ENCODE measurements around the gene VAV2.

VAV2 gene

DNA sequence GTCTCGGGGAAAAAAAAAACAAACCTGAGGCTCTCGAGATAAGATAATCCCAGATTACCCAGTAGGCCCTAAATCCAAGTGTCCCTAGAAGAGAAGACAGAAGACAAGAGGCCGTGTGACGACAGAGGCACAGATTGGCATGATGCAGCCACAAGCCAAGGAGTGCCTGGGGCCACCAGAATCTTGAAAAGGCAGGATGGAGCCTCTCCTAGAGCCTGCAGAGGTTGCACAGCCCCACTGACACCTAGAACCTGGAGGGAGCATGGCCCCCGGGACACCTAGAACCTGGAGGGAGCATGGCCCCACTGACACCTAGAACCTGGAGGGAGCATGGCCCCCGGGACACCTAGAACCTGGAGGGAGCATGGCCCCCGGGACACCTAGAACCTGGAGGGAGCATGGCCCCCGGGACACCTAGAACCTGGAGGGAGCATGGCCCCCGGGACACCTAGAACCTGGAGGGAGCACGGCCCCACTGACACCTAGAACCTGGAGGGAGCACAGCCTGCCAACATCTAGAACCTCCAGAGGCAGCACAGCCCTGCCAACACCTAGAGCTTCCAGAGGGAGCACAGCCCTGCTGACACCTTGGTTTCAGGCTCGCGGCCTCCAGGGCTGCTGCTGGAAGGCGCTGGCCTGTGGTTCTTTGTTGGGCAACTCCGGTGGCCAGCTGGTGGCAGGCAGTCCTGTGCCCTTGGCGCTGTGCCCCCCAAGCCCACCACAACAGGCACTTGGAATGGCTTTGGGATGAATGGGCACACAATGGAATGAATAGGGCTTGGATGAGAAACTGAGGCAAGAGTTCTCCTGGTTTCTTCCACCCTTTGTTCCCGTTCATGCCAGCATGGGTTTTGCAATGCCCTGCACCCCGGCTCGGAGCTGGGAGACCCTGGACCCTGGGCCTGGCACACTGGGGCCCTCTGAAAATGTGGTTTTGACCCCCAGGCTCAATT lies 39.2 kb downstream of the VAV2 start:
- DNase-seq (ENCODE audit: low read depth in 2 of 2): no peak

DNA sequence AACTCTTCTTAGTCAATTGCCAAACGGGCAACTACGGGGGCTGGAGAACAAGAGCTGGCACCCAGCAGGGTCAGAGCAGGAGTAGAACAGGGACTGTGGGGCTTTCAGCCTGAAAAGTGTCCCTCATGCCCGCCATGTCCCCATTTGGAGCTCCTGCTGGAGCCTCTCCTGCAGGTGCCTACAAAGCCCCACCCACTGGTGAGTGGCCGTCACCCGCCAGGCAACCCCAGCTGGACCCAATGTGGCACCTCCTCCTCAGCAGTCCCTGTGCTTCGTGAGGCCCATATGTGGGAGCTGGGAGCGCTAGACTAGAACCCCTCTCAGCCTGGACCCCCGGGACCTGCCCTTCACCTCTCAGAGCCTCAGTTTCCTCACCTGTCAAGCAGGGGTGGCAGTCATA lies 40.9 kb downstream of the VAV2 start:
- no peak for DNase-seq (ENCODE audit: low read depth in 2 of 2)

DNA sequence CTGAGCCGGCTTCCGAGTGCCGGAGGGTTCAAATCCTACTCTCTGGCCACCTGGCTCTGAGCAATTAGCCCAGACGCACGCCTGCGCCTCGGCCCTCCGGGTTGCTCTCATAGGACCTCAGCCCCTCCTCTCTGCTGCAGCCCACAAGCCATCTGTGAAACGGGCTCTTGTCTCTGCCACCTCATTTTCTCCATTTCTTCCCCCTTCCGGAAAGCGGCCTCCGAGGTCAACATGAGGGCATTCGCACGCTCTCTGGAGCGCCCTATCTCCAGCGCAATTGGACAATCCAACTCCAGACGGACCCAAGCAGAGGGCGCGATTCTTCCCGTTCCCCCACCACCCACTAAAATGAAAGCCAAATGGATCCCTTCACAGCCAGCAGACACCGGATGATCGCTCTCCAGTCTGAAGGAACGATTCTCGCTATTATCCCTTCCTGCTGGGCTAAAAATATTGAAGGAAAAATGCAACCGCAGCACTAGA lies 41.5 kb downstream of the VAV2 start:
- no peak for DNase-seq (ENCODE audit: low read depth in 2 of 2)

DNA sequence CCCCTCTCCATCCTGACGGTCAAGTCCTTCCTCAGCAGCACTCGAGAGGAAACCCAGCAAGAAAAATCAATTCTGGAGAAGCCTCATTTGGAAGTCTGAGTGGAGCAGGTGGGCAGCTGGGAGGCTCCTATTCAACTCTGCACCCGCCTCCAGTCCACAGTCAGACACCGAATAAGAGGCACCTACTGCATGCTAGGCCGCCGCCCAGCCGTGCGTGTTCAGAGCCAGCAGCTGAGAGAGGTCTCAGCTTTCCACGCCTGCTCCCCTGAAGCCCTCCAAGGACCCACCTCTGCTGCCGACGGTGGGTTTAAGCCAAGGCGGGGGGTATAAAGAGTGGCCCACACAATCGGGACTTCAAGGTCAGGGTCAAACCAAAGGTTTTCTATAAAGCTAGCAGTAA lies 41.9 kb downstream of the VAV2 start:
- no peak for DNase-seq (ENCODE audit: low read depth in 2 of 2)

DNA sequence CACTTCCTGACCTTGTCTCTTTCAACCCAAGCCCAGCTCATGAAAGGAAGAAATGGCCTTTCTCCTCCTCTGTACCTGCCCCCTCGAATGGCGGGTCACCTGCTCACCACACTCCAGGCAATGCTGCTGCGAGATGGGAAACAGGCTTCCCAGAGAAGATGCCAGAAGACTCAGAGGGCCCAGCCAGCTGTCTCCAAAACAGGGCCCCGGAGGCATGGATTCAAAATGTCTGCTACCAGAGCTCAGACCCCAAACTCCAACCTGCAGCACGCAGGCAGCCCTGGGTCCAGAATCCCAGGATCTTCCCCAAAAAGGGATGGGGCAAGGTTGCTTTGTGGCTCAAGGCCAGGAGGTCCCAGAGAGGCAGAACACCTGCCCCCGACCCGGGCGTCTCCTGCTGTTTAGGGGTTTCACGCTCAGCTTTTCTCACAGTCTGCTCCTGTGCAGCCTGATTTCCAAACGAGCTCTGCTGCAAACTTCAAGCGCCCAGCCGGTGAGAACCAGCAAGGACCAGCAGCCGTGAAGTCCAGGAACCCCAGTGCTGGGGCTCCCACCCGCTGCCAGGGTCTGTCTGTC lies 42.5 kb downstream of the VAV2 start:
- DNase-seq (ENCODE audit: low read depth in 2 of 2): no peak

DNA sequence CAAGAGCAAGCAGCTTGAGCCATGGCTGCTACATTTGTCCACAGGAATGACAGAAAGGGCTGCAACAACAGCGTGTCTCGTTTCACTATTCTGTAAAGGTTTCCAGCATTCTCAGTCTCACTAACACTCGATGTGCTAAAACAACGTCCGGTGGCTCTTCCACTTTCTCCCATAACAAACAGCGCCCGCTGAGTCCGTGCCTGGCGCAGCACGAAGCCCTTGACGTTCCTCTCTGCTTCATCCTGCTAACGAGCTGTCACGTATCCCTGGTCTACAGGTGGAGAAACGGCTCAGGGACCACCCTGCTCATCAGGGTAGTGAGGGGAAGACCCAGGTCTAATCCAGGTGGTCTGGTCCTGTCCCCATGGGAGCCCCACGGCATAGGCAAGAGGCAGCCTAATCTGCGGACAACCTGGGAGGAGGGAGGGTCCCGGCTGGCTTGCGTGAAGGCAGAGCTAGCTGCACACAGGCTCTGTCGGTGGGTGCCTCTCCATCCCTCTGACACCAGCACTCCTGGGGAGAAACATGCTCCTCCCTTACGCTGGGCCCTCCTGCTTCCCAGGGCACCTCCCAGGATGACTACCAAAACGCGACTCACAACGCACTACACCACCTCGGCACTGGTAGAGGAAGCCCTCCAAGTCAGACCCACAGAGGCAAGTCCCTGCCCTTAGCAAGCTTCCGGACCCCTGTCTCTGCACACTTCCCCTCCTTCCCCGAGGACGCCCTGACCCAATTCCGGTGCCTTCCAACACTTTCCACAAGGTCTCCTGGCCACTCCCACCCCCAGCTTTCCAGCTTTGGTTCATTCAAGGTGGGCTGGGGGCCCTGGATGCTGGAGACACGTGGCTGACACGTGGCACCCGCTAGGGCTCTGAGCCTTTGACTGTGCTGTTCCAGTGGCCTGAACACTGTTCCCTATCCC lies 43.3 kb downstream of the VAV2 start:
- DNase-seq (ENCODE audit: low read depth in 2 of 2): no peak

DNA sequence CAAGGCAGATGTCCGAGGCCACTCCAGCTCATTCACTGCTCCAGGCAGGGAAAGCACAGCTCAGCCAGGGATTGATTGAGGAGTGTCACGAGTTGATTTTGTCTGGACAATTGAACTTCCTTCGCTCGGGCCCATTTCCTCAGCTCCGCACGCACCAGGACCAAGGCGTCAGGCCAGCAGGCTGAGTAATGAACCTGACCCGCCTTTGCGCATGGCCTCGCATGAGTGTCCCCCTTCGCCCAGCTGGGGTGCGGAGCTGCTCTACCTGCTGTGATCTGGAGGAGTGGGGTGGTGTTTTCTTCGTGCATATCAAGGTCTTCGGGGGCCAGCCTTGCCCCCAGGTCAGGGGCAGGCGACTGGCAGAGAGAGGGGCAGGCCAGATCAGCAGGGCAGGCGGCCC lies 44.0 kb downstream of the VAV2 start:
- no peak for DNase-seq (ENCODE audit: low read depth in 2 of 2)

DNA sequence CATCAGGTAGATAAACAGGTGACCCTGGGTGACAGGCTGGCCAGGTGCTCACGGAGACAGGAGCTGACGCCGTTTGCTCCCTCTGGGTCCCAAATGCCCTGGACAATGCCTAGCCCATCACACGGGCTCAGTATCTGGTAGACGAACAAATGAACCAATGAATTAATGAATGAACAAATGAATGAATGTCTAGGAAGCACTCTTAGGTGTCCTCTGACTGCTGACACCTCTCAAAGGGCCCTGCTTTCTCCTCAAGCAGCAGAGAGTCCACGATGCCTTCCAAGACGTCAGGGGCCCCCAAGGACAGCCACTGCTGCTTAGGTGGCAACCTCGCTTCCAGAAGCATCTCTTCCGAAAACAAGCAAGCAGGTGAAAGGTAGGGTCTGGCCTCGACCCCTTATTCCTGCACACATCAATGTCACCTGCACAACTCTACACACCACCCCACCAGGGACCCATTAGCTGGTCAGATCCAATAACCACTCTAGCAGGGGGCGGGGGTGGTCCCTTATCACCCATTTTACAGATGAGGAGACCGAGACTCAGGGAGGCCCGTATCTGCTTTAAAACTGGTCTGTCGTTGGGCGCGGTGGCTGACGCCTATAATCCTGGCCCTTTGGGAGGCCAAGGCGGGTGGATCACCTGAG lies 45.2 kb downstream of the VAV2 start:
- no peak for DNase-seq (ENCODE audit: low read depth in 2 of 2)

DNA sequence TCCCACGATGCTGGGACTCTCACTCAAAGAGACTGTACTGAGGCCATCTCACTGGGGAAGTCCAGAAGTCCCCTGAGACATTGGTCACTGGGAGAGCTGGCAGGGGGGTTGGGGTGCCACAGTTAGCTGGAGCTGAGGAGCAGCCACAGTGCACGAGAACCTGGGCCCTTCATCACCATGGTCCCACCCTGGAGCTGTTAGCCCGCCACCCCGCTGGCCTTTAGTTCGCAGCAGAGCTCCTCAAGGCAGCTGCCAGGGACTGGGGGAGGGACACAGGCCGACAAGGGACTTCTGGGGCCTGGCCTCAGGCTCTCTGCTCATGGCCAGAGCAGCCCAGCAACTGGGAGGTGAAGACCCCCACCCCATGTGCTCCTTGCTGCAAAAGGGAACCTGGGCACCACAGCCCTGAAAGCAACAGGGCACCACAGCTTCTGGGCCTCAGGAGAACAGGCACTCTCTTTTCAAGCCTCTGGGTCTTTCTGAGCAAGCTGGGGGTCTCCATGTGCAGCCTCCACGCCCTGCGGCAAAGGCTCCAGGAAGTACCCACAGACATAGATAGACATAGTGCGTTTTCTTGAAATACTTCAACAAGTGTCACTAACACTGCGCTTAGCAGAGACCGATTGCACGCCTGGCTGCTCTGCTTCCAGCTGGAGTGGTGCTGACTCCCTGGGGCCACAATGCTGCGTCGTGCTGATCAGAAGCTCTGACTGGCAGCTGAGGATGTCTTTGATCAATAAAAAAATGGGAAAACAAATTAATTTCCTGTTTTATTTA lies 46.0 kb downstream of the VAV2 start:
- DNase-seq (ENCODE audit: low read depth in 2 of 2): no peak

DNA sequence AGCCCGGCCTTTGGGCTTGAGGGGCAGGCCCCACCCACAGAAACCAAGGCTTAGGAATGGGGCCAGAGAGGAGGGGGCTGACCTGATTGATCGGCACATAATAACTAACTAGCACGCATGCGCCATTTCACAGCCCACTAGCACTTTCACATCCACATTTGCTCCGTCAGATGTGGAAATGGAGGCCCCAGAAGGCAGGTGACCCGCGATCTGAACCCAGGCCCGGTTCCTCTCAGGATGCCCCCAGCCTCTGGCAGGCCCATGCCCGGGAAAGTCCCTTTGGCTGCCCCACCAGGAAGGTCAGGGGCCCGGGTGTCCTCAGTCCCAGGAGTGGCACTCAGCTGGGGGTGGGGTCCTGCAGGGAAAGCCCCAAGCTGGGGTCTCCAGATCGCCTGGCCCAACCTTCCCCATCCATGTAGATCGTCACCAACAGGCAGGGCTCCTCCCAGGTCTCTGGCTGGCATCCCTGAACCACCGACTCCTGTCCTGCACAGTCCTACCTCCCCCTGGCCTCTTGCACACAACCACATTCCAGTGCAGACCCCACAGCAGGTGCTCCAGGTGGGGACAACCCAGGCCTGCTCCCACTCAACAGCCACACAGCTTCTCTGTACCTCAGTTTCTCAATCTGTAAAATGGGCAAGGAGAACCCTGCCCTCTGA lies 46.7 kb downstream of the VAV2 start:
- DNase-seq (ENCODE audit: low read depth in 2 of 2): no peak

DNA sequence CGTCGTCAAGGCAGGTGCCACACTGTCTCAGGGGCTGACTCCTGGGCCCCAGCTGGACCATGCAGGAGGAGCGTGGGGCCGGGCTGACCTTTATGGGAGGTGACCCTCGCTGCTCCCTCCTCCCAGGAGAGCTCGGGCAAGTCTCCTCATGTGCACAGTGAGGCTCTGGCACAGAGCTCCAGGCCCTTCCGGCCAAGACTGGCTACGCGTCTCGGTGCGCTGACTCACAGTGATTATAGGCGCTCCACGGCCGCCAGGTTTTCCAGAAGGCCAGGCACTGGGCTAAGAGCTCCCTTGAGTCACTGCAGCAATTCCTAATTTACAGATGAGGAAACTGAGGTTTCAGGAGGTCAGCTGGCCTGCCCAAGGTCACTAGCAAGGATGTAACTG lies 47.4 kb downstream of the VAV2 start:
- DNase-seq (ENCODE audit: low read depth in 2 of 2): no peak

DNA sequence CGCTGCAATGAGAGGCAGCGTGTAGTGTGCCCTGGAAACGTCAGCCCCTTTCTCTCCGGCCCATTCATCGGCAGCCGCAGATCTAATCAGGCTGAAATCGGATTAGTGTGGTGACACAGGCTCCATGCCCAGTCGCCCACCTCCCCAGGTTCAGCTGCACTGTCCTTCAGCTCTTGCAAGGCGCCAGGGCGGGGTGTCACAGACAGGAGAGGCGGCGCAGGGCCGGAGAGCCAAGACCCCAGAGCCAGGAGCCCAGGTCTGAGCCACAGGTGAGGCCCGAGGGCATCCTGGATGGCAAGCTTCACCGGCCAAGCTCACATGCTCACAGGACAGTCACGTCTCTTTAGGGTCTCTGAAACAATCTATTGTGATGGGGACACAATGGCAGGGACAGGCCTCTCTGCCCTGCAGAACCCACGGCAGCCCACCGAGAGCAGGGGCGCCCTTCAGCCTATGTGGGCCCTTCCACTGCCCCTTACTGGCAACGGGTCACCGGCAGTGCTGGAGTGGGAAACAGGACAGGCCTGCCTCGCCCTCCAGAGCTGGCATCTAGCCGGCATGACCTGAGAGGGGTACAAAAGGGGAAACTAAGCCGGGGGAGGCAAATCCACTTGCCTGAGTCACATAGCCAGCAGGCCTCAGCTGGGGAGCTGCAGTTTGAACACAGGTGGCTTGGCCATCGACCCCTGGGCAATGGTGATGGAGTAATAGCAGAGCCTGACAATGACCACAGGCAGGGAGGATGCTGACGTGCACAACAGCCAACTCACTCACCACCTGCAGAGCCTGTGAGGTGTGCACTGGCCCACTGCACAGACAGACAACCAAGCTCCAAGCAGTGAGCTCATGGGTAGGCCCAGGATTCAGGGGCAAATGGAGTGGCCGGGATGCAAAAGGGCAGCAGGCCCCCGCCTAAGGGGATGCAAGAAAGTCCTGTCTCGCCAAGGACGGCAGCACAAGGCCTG lies 48.1 kb downstream of the VAV2 start:
- DNase-seq (ENCODE audit: low read depth in 2 of 2): no peak

DNA sequence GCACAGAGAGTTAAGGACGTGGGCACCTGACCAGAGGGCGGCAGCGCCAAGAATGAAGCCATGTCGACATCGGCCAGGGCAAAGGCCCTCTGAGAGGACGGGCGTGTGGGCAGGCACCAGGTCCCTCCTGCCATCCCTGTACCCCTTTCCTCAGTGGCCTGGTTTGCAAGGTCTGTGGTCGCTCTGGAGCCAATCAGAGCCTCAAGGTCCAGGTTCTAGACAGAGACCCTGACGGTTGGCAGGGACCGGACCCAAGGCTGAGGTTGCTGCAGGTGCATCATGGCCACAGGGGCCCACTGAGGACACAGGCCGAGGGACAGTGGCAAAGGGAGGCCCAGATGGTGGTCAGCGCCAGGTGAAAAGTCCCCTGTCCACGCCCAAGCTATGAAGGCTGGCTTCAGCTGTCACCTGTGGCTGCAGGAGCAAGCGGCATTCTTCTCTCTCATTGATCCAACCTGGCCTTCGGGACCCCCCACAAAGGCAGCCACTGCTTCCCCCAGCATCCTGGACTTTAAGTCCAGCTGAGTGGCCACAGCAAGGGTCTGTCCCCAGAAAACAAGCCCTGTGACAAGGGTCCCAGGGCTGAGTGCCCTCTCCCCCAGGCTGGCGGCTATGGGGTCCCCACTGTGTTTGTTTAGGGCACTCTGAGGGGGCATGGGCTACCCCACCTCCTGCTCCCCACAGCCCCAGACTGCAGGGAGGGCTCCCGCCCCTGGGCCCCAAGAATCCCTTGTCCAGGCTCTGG lies 48.9 kb downstream of the VAV2 start:
- DNase-seq (ENCODE audit: low read depth in 2 of 2): no peak

DNA sequence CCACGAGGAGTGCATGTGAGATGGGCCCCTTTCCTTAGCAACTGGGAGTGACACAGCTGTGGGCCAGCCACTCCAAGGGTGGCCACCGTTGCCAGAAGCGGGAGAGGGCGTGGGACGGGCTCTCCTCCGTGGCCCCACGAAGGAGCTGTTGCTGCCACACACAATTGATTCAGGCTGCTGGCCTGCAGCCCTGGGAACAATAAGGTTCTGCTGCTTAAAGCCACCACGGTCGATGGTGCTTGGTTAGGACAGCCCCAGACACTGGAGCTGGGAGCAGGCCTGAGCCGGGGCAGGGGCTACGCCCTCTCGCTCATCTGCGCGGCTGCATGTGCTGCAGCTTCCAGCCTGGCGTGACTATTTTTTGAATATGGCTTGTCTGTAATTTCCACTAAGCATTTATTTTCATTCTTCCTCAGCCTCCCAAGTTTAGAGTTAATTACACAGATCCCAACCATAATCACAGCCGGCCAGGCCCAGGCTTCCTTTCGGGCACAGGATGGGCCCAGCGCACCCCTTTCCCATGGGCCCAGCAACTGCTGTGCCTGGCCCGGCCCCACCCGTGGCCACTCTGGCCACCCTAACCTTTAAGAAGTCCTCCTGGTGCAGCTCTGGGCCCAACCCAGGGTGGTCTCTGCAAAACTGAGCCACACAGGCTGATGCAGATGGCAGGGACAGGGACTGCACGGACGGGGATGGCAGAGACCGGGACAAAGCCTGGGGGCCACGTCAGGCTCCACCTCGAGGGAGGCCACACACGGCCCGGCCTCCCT lies 49.7 kb downstream of the VAV2 start:
- DNase-seq (ENCODE audit: low read depth in 2 of 2): no peak

DNA sequence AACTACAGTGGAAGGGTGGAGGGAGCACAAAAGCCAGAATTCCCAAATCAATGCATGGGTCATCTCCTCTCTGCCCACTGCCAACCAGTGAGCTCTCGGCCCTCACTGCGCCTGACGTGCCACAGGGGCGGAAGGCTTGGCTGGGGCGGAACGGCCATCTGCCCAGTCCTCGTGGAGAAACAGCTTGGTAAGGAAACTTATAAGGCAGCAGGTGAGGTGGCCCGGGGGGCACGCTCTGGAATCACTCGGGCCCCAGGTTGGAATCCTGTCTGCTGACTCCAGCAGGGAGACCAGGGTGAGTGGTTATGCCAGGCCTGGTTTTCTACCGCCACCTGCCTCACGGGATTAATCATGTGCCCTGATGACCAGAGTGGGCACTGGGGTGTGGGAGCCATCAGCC lies 52.3 kb downstream of the VAV2 start:
- no peak for DNase-seq (ENCODE audit: low read depth in 2 of 2)

DNA sequence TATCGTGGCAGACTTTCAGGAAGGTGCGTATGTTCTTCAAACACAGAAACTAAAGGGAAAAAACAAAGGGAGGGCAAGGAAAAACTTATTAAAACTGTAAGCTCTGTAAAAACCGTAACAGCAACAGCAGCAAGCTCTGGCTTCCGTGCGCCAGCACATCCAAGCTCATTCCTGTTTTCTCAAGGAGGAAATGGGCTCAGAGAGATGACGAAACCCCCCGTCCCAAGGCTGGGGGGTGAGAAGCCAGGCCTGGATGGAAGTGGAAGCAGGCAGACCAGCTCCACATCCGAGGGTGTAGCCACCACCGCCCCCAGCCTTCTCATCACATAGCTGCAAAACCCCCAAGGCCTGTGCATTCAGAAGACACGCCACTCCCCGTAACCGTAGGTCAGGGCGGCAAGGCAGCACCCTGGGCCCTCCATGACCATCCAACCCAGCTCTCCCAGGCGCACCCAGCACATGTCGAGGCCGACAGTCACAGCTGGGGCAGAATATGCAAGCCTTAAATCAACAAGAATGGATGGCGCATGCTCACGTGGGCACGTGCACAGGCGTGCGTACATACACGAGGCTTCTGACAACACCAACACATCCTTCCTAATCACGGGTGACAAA lies 52.8 kb downstream of the VAV2 start:
- no peak for DNase-seq (ENCODE audit: low read depth in 2 of 2)

DNA sequence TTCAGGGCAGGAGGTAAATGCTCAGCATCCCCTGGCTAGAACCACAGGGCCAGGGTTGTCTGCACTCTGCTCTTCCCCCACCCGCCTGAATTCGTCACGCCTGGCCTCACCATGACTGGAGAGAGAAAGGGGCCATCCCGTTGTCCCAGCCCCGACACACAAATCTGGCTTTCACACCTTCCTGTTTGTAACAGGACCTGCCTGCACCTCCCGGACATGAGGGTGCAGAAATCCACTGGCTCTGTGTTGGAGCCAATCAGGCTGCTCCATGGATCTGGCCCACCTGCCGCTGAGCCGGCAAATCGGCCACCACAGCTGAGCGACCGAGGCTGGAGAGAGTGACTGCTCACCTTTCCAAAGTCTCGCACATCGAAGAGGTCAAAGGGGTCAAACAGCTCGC lies 53.4 kb downstream of the VAV2 start:
- no peak for DNase-seq (ENCODE audit: low read depth in 2 of 2)
